Gastroesophageal sphincter (tissue), 4 donors: ENCODE data around the gene YIPF5. TPM values are rescaled to one million over a fixed set of nuclear protein-coding genes. Genes with fewer than 3 reads are reported as not detected.

Source experiments
- ATAC-seq: fragments of 150-250 bp; one replicate; pipeline ENCODE4 v1.9.1; 2016; ENCODE audit warnings: mild to moderate bottlenecking, moderate library complexity
- H3K27ac ChIP-seq, 4 donors: fragments of 200-600 bp; sonication (generic) in 3 of 4; 1 replicate in 3 of 4; 2 replicates in 1 of 4; pipeline ENCODE4 v1.5.1; 2016 to 2019
- H3K27me3 ChIP-seq: fragments of 200-600 bp; sonication (generic); one replicate; pipeline ENCODE4 v1.5.1; 2019
- H3K36me3 ChIP-seq, 2 donors: fragments of 200-600 bp; sonication (generic); one replicate each; pipeline ENCODE4 v1.5.1; 2019; ENCODE audit warnings: control low read depth in 1 of 2
- H3K4me1 ChIP-seq, 3 donors: fragments of 200-600 bp; sonication (generic); 1 replicate in 2 of 3; 2 replicates in 1 of 3; pipeline ENCODE4 v1.5.1; 2016 to 2019; ENCODE audit warnings: control low read depth in 2 of 3
- H3K4me3 ChIP-seq, 2 donors: fragments of 200-600 bp; sonication (generic); one replicate each; pipeline ENCODE4 v1.5.1; 2019; ENCODE audit warnings: mild to moderate bottlenecking in 1 of 2, moderate library complexity in 1 of 2
- H3K9me3 ChIP-seq, 3 donors: fragments of 200-600 bp; sonication (generic); one replicate each; pipeline ENCODE4 v1.5.1; 2017 to 2019; ENCODE audit warnings: control low read depth in 2 of 3
- EP300 ChIP-seq: sonication (generic); formaldehyde crosslinking; IDR thresholded peaks from one replicate; pipeline ENCODE4 v1.6.1; 2017; ENCODE audit warnings: antibody characterized with exemption, mild to moderate bottlenecking
- POLR2A ChIP-seq, 2 donors: fragments of 450-650 bp; IDR thresholded peaks; one replicate each; pipeline ENCODE4 v1.6.1; 2017; ENCODE audit warnings: antibody characterized with exemption in 2 of 2, mild to moderate bottlenecking in 2 of 2, moderate library complexity in 1 of 2
- POLR2AphosphoS5 ChIP-seq: sonication (generic); formaldehyde crosslinking; IDR thresholded peaks from one replicate; pipeline ENCODE4 v1.6.1; 2017; ENCODE audit warnings: antibody characterized with exemption
- WGBS, 2 donors: methylation state at CpG; one replicate each; pipeline ENCODE4 v1.1.5; 2018; ENCODE audit warnings: low coverage in 1 of 2; 5-methylcytosine and 5-hydroxymethylcytosine counted together
- total RNA-seq, 4 donors: library from RNA; depleted of rRNA; stranded (reverse); fragments of >200 nt; gene quantifications; one replicate each; pipeline ENCODE4 v1.1.0, GENCODE V29; 2016
- TF ChIP-seq, protein P1 (sequence below), 4 experiments: fragments of 200-600 bp in 2 of 4; fragments of 450-650 bp in 2 of 4; sonication (generic) in 1 of 4; IDR thresholded peaks; one replicate each; pipeline ENCODE4 v1.5.1; 2017 to 2019; ENCODE audit warnings: antibody characterized with exemption in 4 of 4, mild to moderate bottlenecking in 2 of 4, moderate library complexity in 2 of 4

The YIPF5 gene
- total RNA-seq, 4 donors from 2014 or later: 28.0 to 42.3 (median 34.8) TPM

DNA sequence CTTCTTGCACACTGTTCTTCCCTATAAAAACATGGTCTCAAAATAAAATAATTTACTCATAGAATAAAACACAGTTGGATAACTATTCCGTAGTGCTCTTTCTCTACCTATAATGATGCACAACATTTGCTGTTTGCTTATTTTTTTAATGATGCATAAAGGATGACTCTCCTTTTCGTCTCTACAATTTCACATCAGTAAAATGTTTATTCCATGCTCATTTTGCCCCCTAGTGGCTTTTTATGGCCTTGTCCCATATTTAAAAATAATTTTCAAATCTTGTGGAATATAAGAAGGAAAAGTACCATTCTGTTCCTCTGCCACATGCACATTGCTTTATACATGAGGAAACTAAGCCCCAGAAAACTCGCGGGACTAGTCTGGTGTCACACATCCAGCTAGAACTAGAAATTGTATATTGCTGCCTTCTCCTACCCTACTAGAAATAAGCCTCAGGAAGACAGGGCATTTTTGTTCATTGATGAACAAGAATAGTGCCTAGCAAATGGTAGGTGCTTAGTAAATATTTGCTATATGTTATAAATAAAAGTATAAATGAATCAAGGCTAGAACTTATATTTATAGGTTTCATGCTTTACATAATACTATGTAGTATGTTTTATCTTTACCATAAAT, 12.9 kb upstream of the YIPF5 start:
- H3K4me3 ChIP-seq: no peak overlapping the region
- no peaks in the 10 kb centered on the region for H3K9me3 ChIP-seq
- H3K36me3 ChIP-seq: no peaks in the 10 kb centered on the region
- 6 to 18% methylated on average over 4 of the region's 4 CpGs for WGBS, 2 donors
- peaks cover 2 to 12% (median 3%) of the 10 kb centered on the region in 3 donors for H3K4me1 ChIP-seq
- ATAC-seq: no peak
- TF ChIP-seq POLR2AphosphoS5: no peak
- TF ChIP-seq EP300: no peak
- no peak for TF ChIP-seq POLR2A (IDR thresholded peaks at IDR 0.05)
- TF ChIP-seq, protein P1, sequence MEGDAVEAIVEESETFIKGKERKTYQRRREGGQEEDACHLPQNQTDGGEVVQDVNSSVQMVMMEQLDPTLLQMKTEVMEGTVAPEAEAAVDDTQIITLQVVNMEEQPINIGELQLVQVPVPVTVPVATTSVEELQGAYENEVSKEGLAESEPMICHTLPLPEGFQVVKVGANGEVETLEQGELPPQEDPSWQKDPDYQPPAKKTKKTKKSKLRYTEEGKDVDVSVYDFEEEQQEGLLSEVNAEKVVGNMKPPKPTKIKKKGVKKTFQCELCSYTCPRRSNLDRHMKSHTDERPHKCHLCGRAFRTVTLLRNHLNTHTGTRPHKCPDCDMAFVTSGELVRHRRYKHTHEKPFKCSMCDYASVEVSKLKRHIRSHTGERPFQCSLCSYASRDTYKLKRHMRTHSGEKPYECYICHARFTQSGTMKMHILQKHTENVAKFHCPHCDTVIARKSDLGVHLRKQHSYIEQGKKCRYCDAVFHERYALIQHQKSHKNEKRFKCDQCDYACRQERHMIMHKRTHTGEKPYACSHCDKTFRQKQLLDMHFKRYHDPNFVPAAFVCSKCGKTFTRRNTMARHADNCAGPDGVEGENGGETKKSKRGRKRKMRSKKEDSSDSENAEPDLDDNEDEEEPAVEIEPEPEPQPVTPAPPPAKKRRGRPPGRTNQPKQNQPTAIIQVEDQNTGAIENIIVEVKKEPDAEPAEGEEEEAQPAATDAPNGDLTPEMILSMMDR (IDR thresholded peaks at IDR 0.05): peak; percentile 41 to 68 (median 56)
- no peaks in the 10 kb centered on the region for H3K27me3 ChIP-seq
- H3K27ac ChIP-seq: no peak overlapping the region

GRCh38 chr5:144179226-144179625, 8.8 kb upstream of the YIPF5 start:
- TF ChIP-seq POLR2A (IDR thresholded peaks at IDR 0.05) (no peak), EP300 (no peak), POLR2AphosphoS5 (no peak)
- TF ChIP-seq, protein P1 (IDR thresholded peaks at IDR 0.05): no peak
- H3K4me3 ChIP-seq: no peak overlapping the region
- no peak overlapping the region for H3K27ac ChIP-seq
- H3K9me3 ChIP-seq: no peaks in the 10 kb centered on the region
- H3K27me3 ChIP-seq: peaks cover 4% of the 10 kb centered on the region
- 100% methylated on average over 1 of the region's 1 CpG; no CpG with 5 or more reads in 1 of the 2 donors for WGBS, 2 donors
- ATAC-seq: no peak
- H3K36me3 ChIP-seq: no peaks in the 10 kb centered on the region
- no peaks in the 10 kb centered on the region for H3K4me1 ChIP-seq

DNA sequence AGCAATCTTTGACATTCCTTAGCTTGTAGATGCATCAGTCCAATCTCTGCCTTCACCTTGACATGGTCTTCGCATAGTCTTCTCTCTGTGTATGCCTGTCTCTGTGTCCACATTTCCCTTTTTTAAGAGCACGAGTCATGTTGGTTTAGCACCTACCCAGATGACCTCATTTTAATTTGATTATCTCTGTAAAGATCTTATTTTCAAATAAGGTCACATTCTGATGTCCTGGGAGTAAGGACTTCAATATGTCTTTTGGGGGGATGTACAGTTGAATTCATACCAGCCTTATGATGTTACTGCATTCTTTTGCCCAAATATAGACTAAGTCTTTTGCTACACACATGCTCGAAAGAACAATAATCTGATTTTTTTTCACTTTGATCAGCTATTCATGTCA, 7.1 kb upstream of the YIPF5 start:
- no peaks in the 10 kb centered on the region for H3K4me1 ChIP-seq
- H3K27ac ChIP-seq: no peak overlapping the region
- H3K9me3 ChIP-seq: no peaks in the 10 kb centered on the region
- H3K4me3 ChIP-seq: no peak overlapping the region
- ATAC-seq: no peak
- 80 to 92% methylated on average over 1 to 3 of the region's 3 CpGs for WGBS, 2 donors
- H3K27me3 ChIP-seq: peaks cover 6% of the 10 kb centered on the region
- TF ChIP-seq EP300: no peak
- TF ChIP-seq, protein P1 (IDR thresholded peaks at IDR 0.05): no peak
- no peak for TF ChIP-seq POLR2AphosphoS5
- no peak for TF ChIP-seq POLR2A (IDR thresholded peaks at IDR 0.05)
- H3K36me3 ChIP-seq: no peaks in the 10 kb centered on the region

DNA sequence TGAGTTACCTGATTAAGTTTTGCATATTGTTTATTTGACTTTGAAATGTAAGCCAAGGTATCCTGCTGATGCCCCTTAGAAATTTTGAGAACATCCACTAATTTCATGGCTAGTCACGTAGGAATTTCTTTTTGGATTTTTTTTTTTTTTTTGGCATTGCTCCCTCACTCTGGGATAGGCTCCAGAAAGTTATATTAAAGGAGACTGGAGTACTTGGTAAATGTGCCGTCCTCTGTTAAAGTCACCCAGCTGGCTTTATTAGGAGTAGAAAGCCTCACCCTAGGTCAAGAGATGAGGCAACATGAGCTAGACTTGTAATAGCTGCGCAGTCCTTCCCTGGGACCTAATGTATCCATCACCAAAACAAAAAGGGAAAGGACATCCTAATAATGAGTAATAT, 3.3 kb upstream of the YIPF5 start:
- H3K4me3 ChIP-seq: no peak overlapping the region
- no peak overlapping the region for H3K27ac ChIP-seq
- H3K36me3 ChIP-seq: peaks cover 0 to 1% of the 10 kb centered on the region in 2 donors
- H3K27me3 ChIP-seq: peaks cover 6% of the 10 kb centered on the region
- no peaks in the 10 kb centered on the region for H3K9me3 ChIP-seq
- no peak for ATAC-seq
- 14 to 17% methylated on average over 1 to 3 of the region's 3 CpGs for WGBS, 2 donors
- H3K4me1 ChIP-seq: peaks cover 0 to 18% (median 7%) of the 10 kb centered on the region in 3 donors
- no peak for TF ChIP-seq EP300
- no peak for TF ChIP-seq POLR2AphosphoS5
- TF ChIP-seq, protein P1 (IDR thresholded peaks at IDR 0.05): no peak
- TF ChIP-seq POLR2A (IDR thresholded peaks at IDR 0.05): no peak

DNA sequence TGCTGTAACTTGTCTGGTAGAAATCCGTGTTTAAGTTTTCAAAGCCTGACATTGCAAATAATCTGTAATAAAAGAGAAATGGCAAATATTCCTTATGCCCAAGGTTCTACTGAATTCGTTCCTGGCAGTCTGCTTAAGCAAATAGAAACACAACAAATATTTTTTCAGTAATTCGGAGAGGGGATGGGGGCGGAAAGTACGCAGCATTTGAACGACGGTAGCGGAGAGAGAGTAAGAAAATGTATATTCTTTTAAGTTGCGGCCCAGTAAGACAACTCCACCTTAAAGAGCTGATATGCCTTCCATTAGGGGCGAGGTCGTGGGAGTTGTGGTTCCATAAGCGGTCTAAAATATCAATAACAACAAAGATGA, 569 bp downstream of the YIPF5 start:
- 0 to 4% methylated on average over 6 to 12 of the region's 12 CpGs for WGBS, 2 donors
- Histone ChIP-seq H3K36me3 (peaks cover 0 to 35% of the 10 kb centered on the region in 2 donors), H3K4me1 (peaks cover 0 to 54% (median 7%) of the 10 kb centered on the region in 3 donors), H3K9me3 (no peaks in the 10 kb centered on the region), H3K27me3 (peaks cover 6% of the 10 kb centered on the region), H3K27ac (peak overlapping the region; percentile 0 to 81 (median 80)), H3K4me3 (peak overlapping the region; percentile 53 to 85)
- no peak for TF ChIP-seq POLR2A (IDR thresholded peaks at IDR 0.05)
- no peak for ATAC-seq
